ENCODE measurements around the gene CCNB2. TPM values are rescaled to one million over a fixed set of nuclear protein-coding genes. Genes with fewer than 3 reads are reported as not detected.

Gene CCNB2
- total RNA-seq, 1 donor from 2014 or later, result 374 TPM

GRCh38 chr15:59063042-59063441, 41.9 kb upstream of the CCNB2 start:
- Mint-ChIP-seq H3K4me3 (no peak overlapping the region), H3K9me3 (no peaks in the 10 kb centered on the region), H3K27ac (no peak overlapping the region), H3K27me3 (ENCODE audit: insufficient read depth, low read depth) (peaks cover 2% of the 10 kb centered on the region), H3K4me1 (no peaks in the 10 kb centered on the region), H3K36me3 (peaks cover 28% of the 10 kb centered on the region)
- TF ChIP-seq CTCF (IDR thresholded peaks at IDR 0.05), result no peak
- no peak for TF ChIP-seq EZH2 (IDR thresholded peaks at IDR 0.05)
- no peak for TF ChIP-seq EZH2phosphoT487 (IDR thresholded peaks at IDR 0.05)
- H3K4me1 ChIP-seq, result no peaks in the 10 kb centered on the region
- H3K36me3 ChIP-seq, result peaks cover 17% of the 10 kb centered on the region
- H3K79me2 ChIP-seq (ENCODE audit: low read depth), result no peaks in the 10 kb centered on the region
- H3K4me2 ChIP-seq, result no peak overlapping the region
- H3F3A ChIP-seq (ENCODE audit: low read depth), result no peaks in the 10 kb centered on the region
- no peak overlapping the region for H2AFZ ChIP-seq (replicated peaks)
- H3K27me3 ChIP-seq, result no peaks in the 10 kb centered on the region
- H3K9me3 ChIP-seq (ENCODE audit: low read depth), result no peaks in the 10 kb centered on the region
- H3K27ac ChIP-seq, result no peak overlapping the region
- H3K4me3 ChIP-seq, result no peak overlapping the region
- no peak overlapping the region for H3K9ac ChIP-seq
- no peak for DNase-seq (ENCODE audit: low spot score)
- no peaks in the 10 kb centered on the region for H4K20me1 ChIP-seq (ENCODE audit: low read depth)

DNA sequence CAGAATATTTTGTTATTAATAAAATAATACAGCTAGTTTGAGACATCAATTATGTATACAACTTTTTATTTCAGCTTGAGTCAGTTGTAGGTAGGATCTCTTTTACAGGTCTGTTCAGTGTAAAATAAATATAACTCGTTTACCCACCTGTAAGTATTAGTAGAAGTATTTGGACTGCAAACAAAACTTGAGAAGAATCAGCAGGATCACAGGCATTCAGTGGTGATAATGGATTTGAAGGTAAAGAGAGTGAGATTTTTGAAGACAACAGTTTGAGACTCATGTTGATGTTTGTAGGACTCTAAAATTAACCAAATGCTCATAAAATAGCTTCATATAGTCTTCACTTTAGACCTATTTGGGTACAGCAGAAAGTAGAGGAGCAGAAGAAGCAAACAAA, 35.5 kb upstream of the CCNB2 start:
- H3K27ac Mint-ChIP-seq, result no peak overlapping the region
- no peak overlapping the region for H3K4me3 Mint-ChIP-seq
- Histone ChIP-seq H3K27me3 (no peaks in the 10 kb centered on the region), H2AFZ (replicated peaks) (no peak overlapping the region), H3K79me2 (ENCODE audit: low read depth) (no peaks in the 10 kb centered on the region), H3K27ac (no peak overlapping the region), H3F3A (ENCODE audit: low read depth) (no peaks in the 10 kb centered on the region), H3K9me3 (ENCODE audit: low read depth) (no peaks in the 10 kb centered on the region), H3K9ac (no peak overlapping the region), H3K4me1 (no peaks in the 10 kb centered on the region), H3K4me2 (no peak overlapping the region), H3K36me3 (no peaks in the 10 kb centered on the region), H4K20me1 (ENCODE audit: low read depth) (no peaks in the 10 kb centered on the region), H3K4me3 (no peak overlapping the region)
- H3K27me3 Mint-ChIP-seq (ENCODE audit: insufficient read depth, low read depth), result peaks cover 2% of the 10 kb centered on the region
- H3K4me1 Mint-ChIP-seq, result no peaks in the 10 kb centered on the region
- peaks cover 57% of the 10 kb centered on the region for H3K36me3 Mint-ChIP-seq
- H3K9me3 Mint-ChIP-seq, result peaks cover 9% of the 10 kb centered on the region
- TF ChIP-seq EZH2phosphoT487 (IDR thresholded peaks at IDR 0.05), result no peak
- TF ChIP-seq CTCF (IDR thresholded peaks at IDR 0.05), result no peak
- no peak for TF ChIP-seq EZH2 (IDR thresholded peaks at IDR 0.05)
- no peak for DNase-seq (ENCODE audit: low spot score)

GRCh38 chr15:59074607-59075006, 30.3 kb upstream of the CCNB2 start:
- TF ChIP-seq EZH2 (IDR thresholded peaks at IDR 0.05) (no peak), EZH2phosphoT487 (IDR thresholded peaks at IDR 0.05) (no peak), CTCF (IDR thresholded peaks at IDR 0.05) (no peak)
- Histone ChIP-seq H3K9ac (no peak overlapping the region), H3K79me2 (ENCODE audit: low read depth) (no peaks in the 10 kb centered on the region), H3K27ac (no peak overlapping the region), H3K27me3 (no peaks in the 10 kb centered on the region), H3K4me1 (no peaks in the 10 kb centered on the region), H3K36me3 (peaks cover 9% of the 10 kb centered on the region), H3K9me3 (ENCODE audit: low read depth) (no peaks in the 10 kb centered on the region), H3K4me2 (no peak overlapping the region), H2AFZ (replicated peaks) (no peak overlapping the region), H3K4me3 (no peak overlapping the region), H4K20me1 (ENCODE audit: low read depth) (no peaks in the 10 kb centered on the region), H3F3A (ENCODE audit: low read depth) (no peaks in the 10 kb centered on the region)
- peaks cover 9% of the 10 kb centered on the region for H3K9me3 Mint-ChIP-seq
- no peaks in the 10 kb centered on the region for H3K27me3 Mint-ChIP-seq (ENCODE audit: insufficient read depth, low read depth)
- no peak for DNase-seq (ENCODE audit: low spot score)
- peaks cover 50% of the 10 kb centered on the region for H3K36me3 Mint-ChIP-seq
- H3K27ac Mint-ChIP-seq, result no peak overlapping the region
- H3K4me1 Mint-ChIP-seq, result no peaks in the 10 kb centered on the region
- no peak overlapping the region for H3K4me3 Mint-ChIP-seq
